ENCODE measurements around the gene ASPHD2. TPM values are rescaled to one million over a fixed set of nuclear protein-coding genes. Genes with fewer than 3 reads are reported as not detected.
"Not testable (repeated sequence)": the region's sequence is repeated elsewhere in the genome, so short reads cannot be mapped to it uniquely, and the experiment has no call there.

The ASPHD2 gene
- total RNA-seq, 1 donor from 2014 or later, result 10.6 TPM

GRCh38 chr22:26432619-26433311 lies 3.7 kb downstream of the ASPHD2 start:
- H3K4me3 ChIP-seq (ENCODE audit: low read depth, low read length), result no peak overlapping the region
- DNase-seq (ENCODE audit: low read depth), result no peak
- H3K27me3 ChIP-seq (ENCODE audit: control insufficient read depth, insufficient read depth, low read length), result no peaks in the 10 kb centered on the region
- no peak for TF ChIP-seq CTCF (IDR thresholded peaks at IDR 0.05; ENCODE audit: insufficient read depth, low read length, poor library complexity, severe bottlenecking)
- no peaks in the 10 kb centered on the region for H3K36me3 ChIP-seq (ENCODE audit: control insufficient read depth, insufficient read depth, low read length)

- H3K4me3 ChIP-seq (ENCODE audit: low read depth, low read length), result no peak overlapping the region
- no peak for DNase-seq (ENCODE audit: low read depth)
- H3K36me3 ChIP-seq (ENCODE audit: control insufficient read depth, insufficient read depth, low read length), result no peaks in the 10 kb centered on the region
- TF ChIP-seq CTCF (IDR thresholded peaks at IDR 0.05; ENCODE audit: insufficient read depth, low read length, poor library complexity, severe bottlenecking), result no peak
- no peaks in the 10 kb centered on the region for H3K27me3 ChIP-seq (ENCODE audit: control insufficient read depth, insufficient read depth, low read length)
Observed at GRCh38 chr22:26433805-26434204, 4.7 kb downstream of the ASPHD2 start.

- no peak for TF ChIP-seq CTCF (IDR thresholded peaks at IDR 0.05; ENCODE audit: insufficient read depth, low read length, poor library complexity, severe bottlenecking)
- H3K27me3 ChIP-seq (ENCODE audit: control insufficient read depth, insufficient read depth, low read length), result no peaks in the 10 kb centered on the region
- no peaks in the 10 kb centered on the region for H3K36me3 ChIP-seq (ENCODE audit: control insufficient read depth, insufficient read depth, low read length)
- no peak for DNase-seq (ENCODE audit: low read depth)
- H3K4me3 ChIP-seq (ENCODE audit: low read depth, low read length), result no peak overlapping the region
Observed at GRCh38 chr22:26435327-26436093, 6.5 kb downstream of the ASPHD2 start.

- TF ChIP-seq CTCF (IDR thresholded peaks at IDR 0.05; ENCODE audit: insufficient read depth, low read length, poor library complexity, severe bottlenecking), result no peak
- no peak for DNase-seq (ENCODE audit: low read depth)
- Histone ChIP-seq H3K4me3 (ENCODE audit: low read depth, low read length) (no peak overlapping the region), H3K36me3 (ENCODE audit: control insufficient read depth, insufficient read depth, low read length) (no peaks in the 10 kb centered on the region), H3K27me3 (ENCODE audit: control insufficient read depth, insufficient read depth, low read length) (no peaks in the 10 kb centered on the region)
Observed at GRCh38 chr22:26436903-26437515, 7.9 kb downstream of the ASPHD2 start.

- DNase-seq (ENCODE audit: low read depth), result no peak
- Histone ChIP-seq H3K36me3 (ENCODE audit: control insufficient read depth, insufficient read depth, low read length) (no peaks in the 10 kb centered on the region), H3K27me3 (ENCODE audit: control insufficient read depth, insufficient read depth, low read length) (no peaks in the 10 kb centered on the region), H3K4me3 (ENCODE audit: low read depth, low read length) (no peak overlapping the region)
- TF ChIP-seq CTCF (IDR thresholded peaks at IDR 0.05; ENCODE audit: insufficient read depth, low read length, poor library complexity, severe bottlenecking), result no peak
Observed at GRCh38 chr22:26437694-26438392, 8.8 kb downstream of the ASPHD2 start.

- H3K36me3 ChIP-seq (ENCODE audit: control insufficient read depth, insufficient read depth, low read length); H3K27me3 ChIP-seq (ENCODE audit: control insufficient read depth, insufficient read depth, low read length); H3K4me3 ChIP-seq (ENCODE audit: low read depth, low read length); DNase-seq (ENCODE audit: low read depth): not testable (repeated sequence)
Observed at GRCh38 chr22:26438776-26439175, 9.7 kb downstream of the ASPHD2 start.
